GM19468 (cell line): Measurements from ENCODE around the gene NCF1.
"Not testable (repeated sequence)": the region's sequence is repeated elsewhere in the genome, so short reads cannot be mapped to it uniquely, and the experiment has no call there.

Experiments
- ATAC-seq: cut with Tn5 transposase; IDR thresholded peaks from one replicate; pipeline ENCODE4 v1.9.1; 2021; ENCODE audit warnings: mild to moderate bottlenecking, moderate library complexity, moderate number of reproducible peaks; ENCODE audit not compliant: unreplicated experiment; ENCODE audit errors: extremely low read depth

The NCF1 gene

DNA sequence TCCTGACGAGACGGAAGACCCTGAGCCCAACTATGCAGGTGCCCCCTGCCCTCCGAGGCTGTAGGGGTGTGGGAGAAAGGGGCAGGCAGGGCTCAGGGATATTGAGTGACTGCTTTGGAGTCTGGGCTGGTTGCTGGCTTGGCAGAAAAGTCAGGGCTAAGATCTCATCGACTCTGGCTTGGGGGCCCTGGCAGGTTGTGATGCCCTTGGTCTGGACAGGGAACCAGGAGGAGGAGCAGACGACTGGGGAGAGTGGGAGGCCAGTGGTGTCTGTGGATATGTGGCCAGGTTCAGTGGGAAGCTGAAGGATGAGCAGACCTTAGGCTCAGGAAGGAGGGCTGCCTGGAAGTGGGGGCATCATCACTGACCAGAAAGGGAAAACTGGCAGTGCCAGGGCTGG lies 9.8 kb downstream of the NCF1 start:
- not testable (repeated sequence) for ATAC-seq

DNA sequence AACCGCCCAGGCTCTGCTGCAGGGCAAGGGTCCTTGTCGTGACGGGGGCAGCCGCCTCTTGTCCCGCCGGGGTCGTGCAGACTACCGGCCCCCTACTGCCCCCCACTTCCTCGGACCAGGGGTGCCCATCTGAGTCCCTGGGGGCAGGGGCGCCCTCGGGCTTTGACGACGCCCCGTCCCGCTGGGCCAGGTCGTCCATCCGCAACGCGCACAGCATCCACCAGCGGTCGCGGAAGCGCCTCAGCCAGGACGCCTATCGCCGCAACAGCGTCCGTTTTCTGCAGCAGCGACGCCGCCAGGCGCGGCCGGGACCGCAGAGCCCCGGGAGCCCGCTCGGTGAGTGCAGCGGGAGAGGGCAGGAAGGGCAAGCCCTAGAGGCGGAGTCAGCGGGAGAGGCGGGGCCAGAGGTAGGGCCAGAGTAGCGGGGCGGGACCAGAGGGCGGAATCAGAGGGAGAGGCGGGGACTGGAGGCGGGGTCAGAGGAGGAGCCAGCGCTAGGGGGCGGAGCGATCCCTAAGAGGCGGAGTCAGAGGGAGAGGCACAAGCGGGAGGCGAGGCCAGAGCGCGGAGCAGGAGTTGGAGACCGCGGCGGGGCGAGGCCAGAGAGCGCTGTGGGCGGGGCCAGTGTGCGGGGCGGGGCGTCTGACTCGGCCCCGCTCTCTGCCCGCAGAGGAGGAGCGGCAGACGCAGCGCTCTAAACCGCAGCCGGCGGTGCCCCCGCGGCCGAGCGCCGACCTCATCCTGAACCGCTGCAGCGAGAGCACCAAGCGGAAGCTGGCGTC lies 14.7 kb downstream of the NCF1 start:
- ATAC-seq, result peak; percentile 53

GRCh38 chr7:74789200-74789736 lies 15.5 kb downstream of the NCF1 start:
- ATAC-seq, result not testable (repeated sequence)

DNA sequence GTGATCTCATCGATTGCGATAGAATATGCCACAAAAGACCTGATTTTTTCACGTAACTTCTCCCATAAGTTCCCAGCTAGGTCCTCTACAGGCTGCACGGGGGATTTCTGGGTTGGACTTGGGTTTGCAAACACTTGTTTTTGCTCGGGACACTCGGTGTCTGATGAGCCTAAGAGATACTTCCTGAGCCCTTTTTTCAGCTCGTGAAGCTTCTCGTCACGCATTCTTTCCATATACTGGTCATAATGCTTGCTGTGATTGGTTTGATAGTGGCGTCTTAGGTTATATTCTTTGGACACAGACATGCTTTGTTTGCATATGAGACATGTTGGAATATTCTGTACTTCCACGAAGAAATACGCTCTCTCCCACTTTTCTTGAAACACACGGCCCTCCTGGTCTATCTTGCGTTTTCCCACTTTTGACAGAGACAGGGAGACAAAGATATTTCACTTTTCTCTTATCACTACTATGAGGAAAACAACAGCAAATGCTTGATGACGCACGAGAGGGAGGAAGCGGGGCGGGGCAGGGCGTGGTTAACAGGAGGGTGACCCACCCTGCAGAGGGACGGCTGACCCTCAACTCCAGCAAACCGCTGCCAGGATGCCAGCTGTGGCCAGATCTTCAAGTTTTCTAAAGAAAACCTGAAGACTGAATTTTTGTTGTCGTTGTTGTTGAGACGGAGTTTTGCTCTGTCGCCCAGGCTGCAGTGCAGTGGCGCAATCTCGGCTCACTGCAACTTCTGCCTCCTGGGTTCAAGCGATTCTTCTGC lies 24.2 kb downstream of the NCF1 start:
- not testable (repeated sequence) for ATAC-seq

DNA sequence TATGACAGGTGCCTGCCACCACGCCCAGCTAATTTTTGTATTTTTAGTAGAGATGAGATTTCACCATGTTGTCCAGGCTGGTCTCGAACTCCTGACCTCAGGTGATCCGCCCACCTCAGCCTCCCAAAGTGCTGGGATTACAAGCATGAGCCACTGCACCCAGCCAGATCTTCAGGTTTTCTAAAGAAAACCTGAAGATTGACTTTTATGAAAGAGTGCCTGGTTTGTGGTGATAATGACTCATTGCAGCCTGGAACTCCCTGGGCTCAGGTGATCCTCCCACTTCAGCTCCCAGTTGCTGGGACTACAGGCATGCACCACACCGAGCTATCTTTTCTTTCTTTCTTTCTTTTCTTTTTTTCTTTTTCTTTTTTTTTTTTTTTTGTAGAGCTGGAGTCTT lies 24.8 kb downstream of the NCF1 start:
- not testable (repeated sequence) for ATAC-seq

- not testable (repeated sequence) for ATAC-seq
Observed at GRCh38 chr7:74815882-74816281, 42.1 kb downstream of the NCF1 start.

DNA sequence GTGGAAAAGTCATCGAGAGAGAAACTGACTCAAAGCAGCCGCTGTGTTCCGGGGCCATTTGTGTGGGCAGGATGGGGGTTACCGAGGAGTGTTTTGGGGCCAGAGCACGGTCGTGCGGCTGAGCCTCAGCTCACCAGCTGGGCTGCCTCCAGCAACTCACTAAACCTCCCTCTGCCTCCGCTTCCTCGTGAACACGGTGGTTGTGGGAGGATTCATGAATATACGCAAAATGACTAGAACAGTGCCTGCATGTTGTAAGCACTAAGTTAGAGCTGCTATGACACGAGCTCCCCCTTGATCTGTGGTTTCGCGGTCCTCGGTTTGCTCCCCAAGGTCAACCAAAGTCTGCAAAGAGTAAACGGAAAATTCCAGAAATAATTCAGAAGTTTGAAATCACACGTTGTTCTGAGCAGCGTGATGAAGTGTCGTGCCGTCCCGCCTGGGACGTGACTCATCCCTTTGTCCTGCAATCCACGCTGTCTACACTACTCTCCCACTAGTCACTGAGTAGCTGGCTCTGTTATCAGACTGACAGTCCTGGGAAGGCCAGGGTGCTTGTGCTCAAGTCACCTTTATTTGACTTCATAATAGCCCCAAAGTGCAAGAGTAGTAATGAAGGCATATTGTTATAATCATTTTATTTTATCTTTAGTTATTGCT lies 46.5 kb downstream of the NCF1 start:
- ATAC-seq, result peak; percentile 51

DNA sequence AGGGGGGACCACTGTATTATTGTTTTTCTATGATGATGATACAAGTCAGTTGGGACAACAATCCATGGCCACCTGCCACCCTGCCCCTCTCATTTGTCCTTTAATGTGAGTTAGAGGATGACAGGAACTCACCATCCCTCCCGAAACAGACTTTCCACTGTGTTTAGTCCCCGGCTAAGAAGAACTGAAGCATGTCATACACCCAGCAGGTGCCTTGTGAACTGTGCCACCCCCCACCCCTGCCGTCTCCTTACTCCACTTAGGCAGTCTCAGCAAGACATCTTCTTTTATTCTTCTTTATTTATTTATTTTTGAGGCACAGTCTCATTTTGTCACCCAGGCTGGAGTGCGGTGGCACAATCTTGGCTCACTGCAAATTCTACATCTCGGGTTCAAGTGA lies 47.4 kb downstream of the NCF1 start:
- ATAC-seq, result not testable (repeated sequence)

- ATAC-seq, result not testable (repeated sequence)
Observed at GRCh38 chr7:74829959-74830358, 56.1 kb downstream of the NCF1 start.

- ATAC-seq, result not testable (repeated sequence)
Observed at GRCh38 chr7:74830411-74830810, 56.6 kb downstream of the NCF1 start.
